ENCODE results near the gene CD8A.
"Not testable (repeated sequence)": the region's sequence is repeated elsewhere in the genome, so short reads cannot be mapped to it uniquely, and the experiment has no call there.

CD8A gene

DNA sequence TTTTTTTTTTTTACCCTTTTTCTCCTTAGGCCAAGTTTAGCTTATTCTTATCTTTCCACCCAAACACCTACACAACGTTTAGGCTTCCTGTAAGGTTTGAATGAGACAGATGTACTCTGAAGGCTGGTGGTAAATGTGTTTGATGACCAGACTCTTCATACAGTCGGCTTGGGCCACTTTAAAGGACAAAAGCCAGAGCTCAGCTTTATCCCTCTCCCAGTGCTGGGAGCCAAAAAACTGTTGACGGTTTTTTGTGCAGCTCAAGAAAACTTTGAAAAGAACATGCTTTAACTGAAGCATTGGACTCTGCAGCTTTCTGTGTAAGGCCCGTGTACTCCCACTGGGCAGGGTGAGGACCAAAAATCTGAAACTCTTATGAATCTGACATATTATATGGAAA lies 15.4 kb downstream of the CD8A start:
- DNase-seq, result no peak

DNA sequence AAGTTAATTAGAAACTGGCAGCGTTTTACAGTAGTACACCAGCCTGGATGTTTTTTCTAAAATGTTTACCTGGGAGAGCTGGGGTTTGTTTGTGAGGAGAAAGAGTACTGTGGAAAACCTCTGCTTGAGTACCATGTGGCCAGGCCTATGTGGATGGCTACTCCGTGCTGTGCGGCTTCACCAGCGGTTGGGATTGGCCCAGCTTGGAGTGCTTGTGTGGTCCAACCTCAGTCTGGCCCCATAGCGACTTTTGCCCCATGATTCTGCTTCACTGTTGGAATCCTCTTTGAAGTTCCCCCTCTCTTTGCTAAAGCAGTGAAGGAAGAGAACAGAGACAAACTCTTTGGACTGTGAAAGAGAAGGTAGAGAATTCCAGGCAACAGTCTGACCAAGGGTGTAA lies 15.9 kb downstream of the CD8A start:
- no peak for DNase-seq

DNA sequence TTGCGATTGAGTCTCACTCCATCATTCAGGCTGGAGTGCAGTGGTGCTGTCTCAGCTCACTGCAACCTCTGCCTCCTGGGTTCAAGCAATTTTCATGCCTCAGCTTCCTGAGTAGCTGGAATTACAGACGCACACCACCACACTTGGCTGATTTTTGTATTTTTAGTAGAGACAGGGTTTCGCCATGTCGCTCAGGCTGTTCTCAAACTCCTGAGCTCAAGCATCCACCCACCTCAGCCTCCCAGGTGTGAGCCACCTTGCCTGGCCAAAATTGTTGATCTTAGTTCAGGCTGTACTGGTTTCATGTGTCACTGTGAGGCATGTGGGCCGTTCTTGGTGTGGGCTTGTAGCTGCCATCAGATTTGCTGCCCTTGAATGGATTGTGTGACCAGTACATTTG lies 18.1 kb downstream of the CD8A start:
- no peak for DNase-seq

DNA sequence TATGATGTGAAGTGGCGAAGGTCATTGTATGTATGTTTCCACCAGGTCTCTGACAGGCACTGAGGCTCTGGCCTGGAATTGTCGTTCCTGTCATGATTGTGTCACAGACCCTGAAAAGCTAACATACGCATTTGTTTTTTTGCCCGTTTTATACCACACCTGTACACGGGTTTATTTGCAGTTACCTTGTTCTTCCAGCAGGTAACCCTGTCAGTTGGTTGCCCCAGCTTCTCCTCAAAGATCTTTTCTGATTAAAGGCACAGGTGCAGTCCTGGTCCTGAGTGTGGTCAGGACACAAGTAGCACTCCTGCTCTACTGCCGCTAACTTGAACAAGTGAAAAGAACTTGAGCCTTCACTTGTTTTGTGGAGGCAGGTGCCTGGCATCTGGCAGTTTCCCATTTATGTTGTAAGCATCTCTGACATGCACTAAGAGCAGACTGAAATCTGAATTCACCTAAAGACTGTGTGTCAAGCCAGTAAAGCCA lies 19.9 kb downstream of the CD8A start:
- DNase-seq, result no peak

DNA sequence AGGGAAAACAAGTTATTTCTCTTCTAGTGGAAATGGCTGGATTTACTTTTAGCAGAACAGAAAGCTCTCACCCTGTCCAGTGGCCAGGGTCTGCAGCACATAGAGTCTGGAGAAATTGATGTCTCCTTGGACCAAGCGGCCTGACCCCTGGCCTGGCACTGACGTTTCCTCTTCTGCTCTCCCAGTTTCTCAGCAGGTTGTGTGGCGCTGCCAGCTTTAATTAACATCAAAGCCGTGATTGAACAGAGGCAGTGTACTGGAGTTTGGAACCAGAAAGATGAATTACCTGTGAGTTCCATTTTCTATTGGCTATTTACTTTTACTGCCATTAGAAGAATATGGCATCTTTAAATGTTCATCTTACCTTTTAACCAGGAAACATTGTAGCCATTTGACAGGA lies 20.9 kb downstream of the CD8A start:
- DNase-seq, result no peak

DNA sequence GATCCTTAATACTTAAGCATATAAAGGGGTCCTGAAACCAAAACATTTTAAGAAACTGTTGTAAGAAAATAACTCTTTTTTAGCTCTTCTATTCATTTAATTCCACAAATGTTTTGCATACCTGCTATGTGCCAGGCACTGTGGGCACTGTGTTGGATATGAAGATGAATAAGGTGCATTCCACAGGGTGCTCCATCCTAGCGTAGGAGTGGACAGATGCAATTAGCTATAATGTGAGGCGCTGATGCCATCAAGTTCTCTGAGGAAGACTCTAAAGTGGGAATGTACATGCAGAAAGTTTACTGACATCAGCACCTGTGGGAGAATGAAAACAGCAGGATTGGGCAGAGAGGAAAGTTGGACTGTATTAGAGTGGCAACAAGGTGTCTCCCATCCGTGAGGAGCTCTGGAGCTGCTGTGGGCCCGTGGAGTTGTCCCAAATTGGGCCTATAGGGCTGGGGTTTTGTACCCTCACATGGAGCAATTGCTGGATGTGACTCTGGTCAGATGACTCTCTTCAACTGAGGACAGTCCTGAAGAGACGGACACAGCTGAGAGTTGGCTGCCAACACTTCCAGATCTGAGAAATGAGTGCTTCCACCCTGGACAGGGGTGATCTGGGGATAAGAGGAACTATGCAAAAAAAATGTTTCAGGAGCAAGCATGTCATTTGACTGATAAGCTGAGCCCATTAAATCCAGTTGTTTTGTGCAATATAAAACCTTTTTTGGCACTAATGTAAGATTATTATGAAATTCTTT lies 22.3 kb downstream of the CD8A start:
- no peak for DNase-seq

DNA sequence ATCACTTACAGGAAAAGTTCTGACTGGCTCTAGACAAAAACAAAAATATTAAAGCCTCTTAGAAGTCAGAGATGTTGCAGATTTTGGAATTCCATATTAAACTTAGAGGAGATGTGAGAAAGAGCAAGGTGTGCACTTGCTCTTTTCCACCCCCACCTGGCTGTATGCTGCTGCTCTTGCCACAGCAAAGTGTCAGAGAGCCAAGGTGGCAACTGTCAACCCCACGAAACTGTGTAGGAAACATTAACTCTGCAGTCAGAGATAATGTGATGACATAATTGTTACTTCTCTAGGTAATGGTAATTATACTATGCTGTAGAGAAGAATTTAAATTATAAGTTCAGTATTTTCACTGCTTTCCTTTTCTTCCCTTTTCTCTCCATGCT lies 25.4 kb downstream of the CD8A start:
- no peak for DNase-seq

DNA sequence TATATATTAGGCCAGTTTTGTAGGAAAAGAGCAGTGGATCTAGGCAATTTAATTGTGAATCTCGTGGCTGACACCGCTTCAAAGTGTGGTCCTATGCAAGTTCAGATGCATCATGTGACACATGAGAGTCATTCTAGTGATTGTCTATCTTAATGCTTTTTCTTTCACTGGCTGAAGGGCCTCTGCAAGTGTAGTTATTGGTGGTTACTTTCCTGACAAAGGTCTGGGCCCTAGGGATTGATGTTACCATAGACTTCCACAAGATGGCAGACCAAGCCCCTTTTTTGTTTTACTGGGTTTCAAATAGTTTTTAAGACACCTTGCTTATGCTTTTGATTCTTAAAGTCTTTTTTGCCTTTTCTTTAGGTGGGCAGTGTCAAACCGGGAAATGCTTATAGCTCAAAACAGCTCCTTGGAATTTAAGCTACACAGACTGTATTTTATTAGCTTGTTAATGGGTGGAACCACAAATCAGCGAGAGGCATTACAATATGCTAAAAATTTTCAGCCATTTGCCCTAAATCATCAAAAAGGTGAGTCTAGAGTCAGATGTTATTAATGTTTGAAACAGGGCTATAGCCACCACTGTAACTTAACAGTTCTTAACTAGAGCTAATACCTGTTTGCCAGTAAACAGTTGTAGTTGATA lies 25.9 kb downstream of the CD8A start:
- DNase-seq, result peak; percentile 34

DNA sequence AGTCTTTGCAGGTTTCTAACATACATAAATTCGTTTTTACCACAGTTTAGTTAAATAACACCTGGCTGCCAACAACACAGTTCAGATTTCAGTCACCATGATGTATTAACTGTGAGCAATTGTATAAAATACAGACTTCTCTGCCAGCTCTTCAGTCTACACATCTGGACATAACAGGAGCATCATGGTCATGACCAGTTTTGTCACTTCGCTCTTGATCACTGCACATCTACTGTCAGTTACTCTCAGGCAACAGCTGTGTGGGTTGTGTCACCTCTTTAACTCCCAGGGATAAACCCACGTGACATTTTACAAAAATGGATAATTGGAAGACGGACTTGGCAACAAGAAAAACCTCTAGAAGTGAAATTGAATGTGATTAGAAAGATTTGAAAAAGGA lies 30.3 kb downstream of the CD8A start:
- DNase-seq, result no peak

DNA sequence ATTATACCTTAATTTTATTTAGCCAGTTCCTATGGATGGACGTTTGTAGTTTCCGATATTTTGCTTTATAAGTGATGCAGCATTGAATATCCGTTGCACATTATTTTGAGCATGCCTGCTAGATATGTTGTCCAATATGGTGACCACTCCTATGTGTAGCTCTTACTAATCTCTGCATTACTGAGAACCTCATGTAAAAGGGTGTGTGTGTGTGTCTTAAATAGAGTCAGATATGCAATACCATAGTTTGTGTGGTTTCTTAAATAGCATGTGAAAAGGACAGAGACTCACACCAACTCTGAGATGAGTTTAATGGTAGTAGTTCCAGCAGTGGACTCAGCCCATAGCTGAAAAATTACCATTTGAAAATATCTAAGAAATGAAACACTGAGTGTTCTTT lies 32.3 kb downstream of the CD8A start:
- no peak for DNase-seq

DNA sequence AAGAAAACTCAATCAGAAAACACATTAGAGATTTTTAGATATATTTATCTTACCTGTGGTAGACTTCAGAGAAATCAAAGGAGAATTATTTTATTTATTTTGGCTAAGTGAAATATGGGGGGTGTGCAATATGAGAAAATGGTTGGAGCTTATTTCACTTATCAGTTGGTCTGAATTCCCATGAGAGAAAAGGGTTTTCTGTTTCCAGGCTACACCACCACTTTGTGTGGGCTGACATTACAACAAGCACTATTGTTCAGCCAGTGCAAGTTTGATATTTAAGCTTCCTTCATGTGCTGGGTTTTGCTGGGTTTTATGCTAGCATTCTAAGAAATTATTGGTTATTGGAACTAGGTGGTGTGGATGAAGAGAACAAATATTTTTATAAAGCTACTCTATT lies 37.1 kb downstream of the CD8A start:
- peak; percentile 7 for DNase-seq

DNA sequence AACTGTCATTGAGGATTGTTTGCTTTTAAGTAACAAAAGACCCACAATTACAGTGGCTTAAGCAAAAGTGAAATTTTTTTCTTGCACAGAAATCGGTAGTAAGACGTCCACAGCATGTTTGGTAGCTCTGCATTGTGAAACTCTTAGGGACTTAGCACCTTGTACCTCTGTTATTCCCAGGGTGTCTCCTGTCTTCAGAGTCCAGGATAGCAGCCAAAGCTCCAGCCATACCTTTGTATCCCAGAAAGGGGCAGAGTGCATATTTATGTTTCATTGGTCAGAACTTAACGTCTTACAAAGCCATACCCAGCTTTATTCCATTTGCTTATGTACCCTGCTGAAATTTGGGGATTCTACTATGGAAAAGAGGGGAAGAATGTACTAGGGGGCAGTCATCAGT lies 37.8 kb downstream of the CD8A start:
- no peak for DNase-seq

DNA sequence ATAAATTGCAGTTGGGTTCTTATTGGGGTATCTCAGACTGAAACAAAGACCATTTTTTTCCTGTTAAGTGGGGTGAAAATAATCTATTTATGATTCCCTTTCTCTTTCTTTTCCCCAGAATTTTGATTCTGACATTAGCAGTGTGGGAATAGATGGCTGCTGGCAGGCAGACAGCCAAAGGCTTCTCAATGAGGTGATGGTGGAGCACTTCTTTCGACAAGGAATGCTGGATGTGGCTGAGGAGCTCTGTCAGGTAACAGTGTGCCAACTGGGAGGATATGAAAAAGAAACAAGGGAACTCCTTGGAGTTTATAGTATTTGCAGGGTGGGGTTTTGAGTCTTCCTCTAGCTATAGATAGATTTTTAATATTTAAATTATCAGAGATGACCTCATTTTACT lies 38.9 kb downstream of the CD8A start:
- DNase-seq, result no peak

DNA sequence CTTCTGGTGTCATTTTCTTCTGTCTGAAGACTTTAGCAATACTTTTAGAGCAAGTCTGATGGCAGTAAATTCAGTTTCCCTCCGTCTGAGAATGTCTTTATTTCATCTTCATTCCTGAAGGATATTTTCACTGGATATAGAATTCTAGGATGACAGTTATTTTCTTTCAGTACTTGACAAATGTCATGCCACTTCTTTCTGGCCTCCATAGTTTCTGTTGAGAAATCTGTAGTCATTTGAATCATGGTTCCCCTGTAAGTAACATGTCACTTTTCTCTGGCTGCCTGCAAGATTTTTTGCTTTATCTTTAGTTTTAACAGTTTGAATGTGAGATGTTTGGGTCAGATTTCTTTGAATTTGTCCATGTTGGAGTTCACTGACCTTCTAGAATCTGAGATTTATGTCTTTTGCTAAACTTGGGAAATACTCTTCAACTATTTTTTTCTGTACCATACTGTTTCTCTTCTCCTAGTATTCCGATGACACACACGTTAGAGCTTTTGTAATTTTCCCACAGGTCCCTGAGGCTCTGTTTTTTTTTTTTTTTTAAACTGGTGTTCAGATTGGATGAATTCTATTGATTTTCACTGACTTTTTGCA lies 40.4 kb downstream of the CD8A start:
- no peak for DNase-seq

DNA sequence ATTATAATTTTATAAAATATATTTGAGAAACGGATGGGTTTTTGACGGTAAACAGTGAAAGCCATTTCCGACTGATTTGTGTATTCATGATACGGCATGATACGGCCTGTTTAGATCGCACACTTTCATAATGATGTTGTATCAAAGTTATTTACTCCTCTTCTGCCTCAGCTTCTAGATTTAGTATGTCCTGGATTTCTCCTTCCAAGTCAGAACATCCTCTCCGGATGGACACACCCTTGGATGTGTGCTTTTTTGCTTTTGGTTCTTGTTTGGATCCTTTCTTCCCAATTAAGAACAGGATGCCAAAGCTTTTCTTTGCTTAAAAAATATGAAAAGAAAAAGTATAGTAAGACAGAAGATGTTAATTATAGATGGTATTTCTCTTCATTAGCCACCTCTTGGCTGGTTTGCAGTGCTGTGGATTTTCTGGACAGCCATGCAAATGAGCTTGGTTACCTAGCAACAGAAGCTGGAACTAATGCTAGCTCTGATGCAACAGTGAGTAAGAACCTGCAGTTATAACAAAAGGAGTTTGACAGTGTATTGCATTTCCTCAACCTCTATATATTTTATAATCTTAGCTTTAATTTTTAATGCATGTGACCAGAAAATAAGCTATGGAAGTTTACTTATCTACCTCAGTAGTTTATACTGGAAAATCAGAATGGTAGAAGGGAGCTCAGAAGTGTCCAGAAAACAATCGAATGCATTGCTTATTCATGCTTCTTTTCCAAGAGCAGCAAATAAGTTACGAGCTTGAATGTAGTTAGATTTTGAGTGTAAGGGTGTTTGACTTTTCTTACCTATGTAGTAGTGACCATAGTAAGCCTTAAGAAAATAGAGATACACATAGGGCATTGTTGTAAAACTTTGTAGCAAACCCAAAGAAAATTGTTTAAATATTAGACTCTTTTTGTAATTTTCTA lies 42.7 kb downstream of the CD8A start:
- DNase-seq, result peak; percentile 54

DNA sequence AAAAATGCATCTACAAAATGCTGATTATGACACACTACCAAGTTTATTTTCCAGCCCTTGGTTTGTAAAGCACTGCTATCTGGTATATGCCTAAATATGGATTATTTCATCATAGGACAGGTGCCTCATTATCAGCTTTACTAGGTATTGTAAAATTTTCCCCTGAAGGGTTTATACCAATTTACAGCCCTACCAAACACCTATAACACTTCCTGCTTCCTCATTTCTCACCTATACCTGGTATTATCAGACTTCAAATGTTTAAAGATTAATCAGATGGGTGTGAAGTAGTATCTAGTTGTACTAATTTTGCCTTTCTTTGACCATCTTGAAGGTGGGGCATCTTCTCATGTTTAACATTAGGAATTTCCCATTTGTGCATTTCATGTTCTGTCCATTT lies 43.8 kb downstream of the CD8A start:
- DNase-seq, result no peak

DNA sequence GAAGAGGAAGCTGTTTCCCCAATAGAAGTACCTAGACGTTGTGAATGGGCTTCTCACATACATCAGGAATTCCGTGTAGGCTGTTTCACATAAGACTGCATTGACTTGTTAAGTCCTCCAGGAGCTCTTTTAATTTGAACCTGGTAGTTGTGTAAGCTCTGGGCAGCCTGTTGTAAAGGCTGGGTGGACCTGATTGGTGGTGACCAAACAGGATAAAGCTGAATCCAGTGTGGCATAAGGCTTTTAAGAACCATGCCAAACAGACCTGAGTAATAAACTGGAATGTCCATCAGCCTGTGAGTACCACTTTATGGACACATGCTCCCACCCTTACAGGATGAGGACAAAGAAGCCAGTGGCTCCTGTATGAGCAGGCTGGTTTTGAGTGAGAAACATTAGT lies 46.6 kb downstream of the CD8A start:
- no peak for DNase-seq

DNA sequence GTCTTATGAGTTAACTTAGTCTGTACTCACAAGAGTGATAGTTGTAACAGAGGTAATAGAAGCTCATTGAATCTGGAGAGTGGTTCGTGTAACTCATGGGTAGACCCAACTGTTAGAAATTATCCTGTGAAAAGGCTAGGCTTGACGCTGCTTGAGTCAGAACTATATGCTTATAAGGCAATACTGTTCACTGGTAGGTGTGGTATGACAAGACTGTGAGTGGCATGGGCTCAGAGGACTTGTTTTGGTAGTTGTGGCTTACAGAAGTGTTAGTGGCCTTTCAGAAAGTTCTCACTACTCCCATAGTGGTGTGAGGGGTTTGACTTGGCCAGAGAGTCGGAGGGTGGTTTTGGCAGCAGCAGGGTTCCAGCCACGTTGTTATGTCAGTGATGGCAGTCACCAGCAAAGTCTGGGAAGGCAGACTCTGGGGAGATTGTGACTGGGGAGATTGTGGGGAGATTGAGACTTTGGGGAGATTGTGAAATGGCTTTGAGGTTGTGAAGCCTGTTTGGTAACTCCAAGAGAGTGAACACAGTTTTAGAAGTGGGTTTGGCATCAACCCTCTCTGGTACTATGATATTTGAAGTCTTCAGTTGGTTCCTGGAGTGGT lies 48.7 kb downstream of the CD8A start:
- not testable (repeated sequence) for DNase-seq

DNA sequence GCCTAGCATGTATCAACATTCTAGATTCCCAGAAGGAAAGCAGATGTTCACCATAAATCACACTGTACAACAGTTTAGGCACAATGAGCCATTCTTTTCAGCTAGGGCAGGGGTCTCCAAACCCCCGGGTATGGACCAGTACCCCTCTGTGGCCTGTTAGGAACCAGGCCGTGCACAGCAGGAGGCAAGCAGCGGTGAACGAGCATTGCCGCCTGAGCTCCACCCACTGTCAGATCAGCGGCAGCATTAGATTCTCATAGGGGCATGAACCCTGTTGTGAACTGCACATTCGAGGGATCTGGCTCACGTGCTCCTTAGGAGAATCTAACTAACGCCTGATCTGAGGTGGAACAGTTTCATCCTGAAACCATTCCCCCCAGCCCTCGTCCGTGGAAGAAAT lies 50.8 kb downstream of the CD8A start:
- not testable (repeated sequence) for DNase-seq

DNA sequence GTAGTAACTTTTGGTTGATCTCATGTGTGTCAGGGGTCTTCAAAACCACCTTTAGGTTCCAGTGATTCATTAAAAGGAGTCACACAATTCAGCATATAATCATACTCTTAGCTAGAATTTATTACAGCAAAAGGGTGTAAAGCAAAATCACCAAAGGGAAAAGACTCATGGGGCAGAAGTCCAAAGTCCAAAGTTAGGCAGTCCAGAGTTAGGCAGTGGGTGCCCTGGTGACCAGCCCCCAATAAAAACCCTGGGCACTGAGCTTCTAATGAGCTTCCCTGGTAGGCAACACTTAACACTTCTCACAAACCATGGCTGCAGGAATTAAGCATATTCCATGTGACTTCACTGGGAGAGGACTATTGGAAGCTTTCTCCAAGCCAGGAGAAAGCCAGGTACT lies 51.2 kb downstream of the CD8A start:
- not testable (repeated sequence) for DNase-seq

DNA sequence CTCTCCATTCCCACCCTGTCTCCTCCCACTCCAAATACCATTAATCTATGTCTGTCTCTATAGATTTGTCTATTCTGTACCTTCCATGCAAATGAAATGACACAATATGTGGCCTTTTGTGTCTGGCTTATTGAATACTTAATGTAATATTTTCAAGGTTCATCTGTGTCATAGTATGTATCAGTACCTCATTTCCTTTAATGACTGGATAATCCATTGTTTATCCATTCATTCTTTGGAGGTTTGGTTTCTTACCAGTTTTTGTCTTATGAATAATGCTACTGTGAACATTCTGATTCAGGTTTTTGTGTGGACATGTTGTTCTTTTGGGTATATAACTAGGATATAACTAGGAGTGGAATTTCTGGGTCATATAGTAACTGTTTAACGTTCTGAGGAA lies 55.8 kb downstream of the CD8A start:
- DNase-seq, result not testable (repeated sequence)
